ENCODE data around the gene TNS1.

Gene TNS1

GRCh38 chr2:217831306-217831705 lies 171.5 kb downstream of the TNS1 start:
- no peak for TF ChIP-seq CTCF (IDR thresholded peaks at IDR 0.05; ENCODE audit: low read depth, low read length)
- H3K4me3 ChIP-seq (ENCODE audit: low read depth, low read length): no peak overlapping the region

- TF ChIP-seq CTCF (IDR thresholded peaks at IDR 0.05; ENCODE audit: low read depth, low read length): no peak
- H3K4me3 ChIP-seq (ENCODE audit: low read depth, low read length): no peak overlapping the region
Measured at GRCh38 chr2:217830807-217831206, 172.0 kb downstream of the TNS1 start.

GRCh38 chr2:217830061-217830460 lies 172.7 kb downstream of the TNS1 start:
- H3K4me3 ChIP-seq (ENCODE audit: low read depth, low read length): no peak overlapping the region
- no peak for TF ChIP-seq CTCF (IDR thresholded peaks at IDR 0.05; ENCODE audit: low read depth, low read length)

GRCh38 chr2:217829420-217829819 lies 173.4 kb downstream of the TNS1 start:
- H3K4me3 ChIP-seq (ENCODE audit: low read depth, low read length): no peak overlapping the region
- TF ChIP-seq CTCF (IDR thresholded peaks at IDR 0.05; ENCODE audit: low read depth, low read length): no peak

GRCh38 chr2:217828336-217828735 lies 174.5 kb downstream of the TNS1 start:
- TF ChIP-seq CTCF (IDR thresholded peaks at IDR 0.05; ENCODE audit: low read depth, low read length): no peak
- no peak overlapping the region for H3K4me3 ChIP-seq (ENCODE audit: low read depth, low read length)

GRCh38 chr2:217827430-217828201 lies 175.2 kb downstream of the TNS1 start:
- no peak for TF ChIP-seq CTCF (IDR thresholded peaks at IDR 0.05; ENCODE audit: low read depth, low read length)

GRCh38 chr2:217826991-217827390 lies 175.8 kb downstream of the TNS1 start:
- no peak overlapping the region for H3K4me3 ChIP-seq (ENCODE audit: low read depth, low read length)
- no peak for TF ChIP-seq CTCF (IDR thresholded peaks at IDR 0.05; ENCODE audit: low read depth, low read length)

More at GRCh38 chr2:217827430-217828201, 175.2 kb downstream of the TNS1 start:
- H3K4me3 ChIP-seq (ENCODE audit: low read depth, low read length): no peak overlapping the region
